Activated T-cell treated with anti-CD3 and anti-CD28 coated beads, Interleukin-2, amount 50 U/mL, for 24 hours (primary cell): ENCODE measurements around the gene SEMA4D.
"Not testable (repeated sequence)": the region's sequence is repeated elsewhere in the genome, so short reads cannot be mapped to it uniquely, and the experiment has no call there.

Experiments used
- DNase-seq: peaks from one replicate; pipeline ENCODE4 v3.0.0-alpha.2; 2020
- H3K27ac Mint-ChIP-seq: 2 replicates; pipeline ENCODE4 v1.8.0; 2020; ENCODE audit warnings: mild to moderate bottlenecking, mixed read lengths
- H3K27me3 Mint-ChIP-seq: 2 replicates; pipeline ENCODE4 v1.8.0; 2020; ENCODE audit warnings: mixed read lengths
- H3K36me3 Mint-ChIP-seq: 2 replicates; pipeline ENCODE4 v1.8.0; 2020; ENCODE audit warnings: low read depth, mixed read lengths
- H3K4me1 Mint-ChIP-seq: 2 replicates; pipeline ENCODE4 v1.8.0; 2020; ENCODE audit warnings: low read depth, mixed read lengths
- H3K4me3 Mint-ChIP-seq: 2 replicates; pipeline ENCODE4 v1.8.0; 2020; ENCODE audit warnings: mild to moderate bottlenecking, moderate library complexity, mixed read lengths
- H3K9me3 Mint-ChIP-seq: 2 replicates; pipeline ENCODE4 v1.8.0; 2020; ENCODE audit warnings: mixed read lengths

Gene SEMA4D

DNA sequence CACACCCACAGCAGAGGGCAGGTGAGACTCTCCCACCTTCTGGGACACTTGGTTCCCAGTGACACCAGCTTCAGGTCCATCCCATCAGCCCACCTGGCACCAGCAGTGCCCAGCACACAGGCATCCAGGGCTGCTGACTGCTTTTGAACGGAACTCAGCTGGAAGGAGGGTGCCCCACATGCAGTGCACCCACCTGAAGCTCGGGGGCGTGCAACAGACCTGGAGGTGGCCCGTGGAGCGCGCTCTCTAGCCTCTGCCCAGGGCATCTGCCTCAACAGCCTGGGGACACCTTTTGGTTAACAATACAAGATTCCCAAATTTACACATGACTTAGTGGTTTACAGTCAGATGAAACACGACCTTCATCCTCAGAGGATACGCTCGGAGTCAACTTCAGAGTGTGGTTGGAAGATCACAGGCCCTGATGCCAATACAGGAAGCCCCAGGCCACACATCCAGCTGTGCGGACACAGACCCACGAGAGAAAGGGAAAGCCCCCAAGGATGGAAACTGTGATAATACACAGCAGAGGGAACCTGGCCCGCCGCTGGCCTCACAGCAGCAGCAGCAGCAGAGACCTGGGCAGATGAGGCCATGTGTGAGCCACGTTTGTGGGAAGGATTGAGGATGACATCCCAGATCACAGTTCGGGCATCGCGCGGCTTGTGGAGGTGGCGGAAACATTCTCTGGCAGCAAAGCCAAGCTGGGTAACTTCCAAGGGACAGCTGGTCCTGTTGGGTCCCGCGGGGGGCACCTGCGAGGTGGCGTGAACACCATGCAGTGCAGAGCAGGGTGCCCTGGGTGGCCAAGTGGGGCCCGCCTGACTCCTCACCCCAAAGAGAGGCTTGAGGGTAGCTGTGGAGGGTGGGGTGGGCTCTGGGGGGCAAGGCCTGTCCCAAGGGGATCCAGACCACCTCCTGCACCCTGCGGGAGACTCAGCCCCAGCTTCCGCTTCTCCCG, 115.6 kb downstream of the SEMA4D start:
- peaks cover 99% of the 10 kb centered on the region for H3K36me3 Mint-ChIP-seq
- H3K9me3 Mint-ChIP-seq = no peaks in the 10 kb centered on the region
- no peaks in the 10 kb centered on the region for H3K27me3 Mint-ChIP-seq
- H3K4me3 Mint-ChIP-seq = no peak overlapping the region
- H3K4me1 Mint-ChIP-seq = peaks cover 74% of the 10 kb centered on the region
- DNase-seq = no peak
- H3K27ac Mint-ChIP-seq = peak overlapping the region; percentile 94

DNA sequence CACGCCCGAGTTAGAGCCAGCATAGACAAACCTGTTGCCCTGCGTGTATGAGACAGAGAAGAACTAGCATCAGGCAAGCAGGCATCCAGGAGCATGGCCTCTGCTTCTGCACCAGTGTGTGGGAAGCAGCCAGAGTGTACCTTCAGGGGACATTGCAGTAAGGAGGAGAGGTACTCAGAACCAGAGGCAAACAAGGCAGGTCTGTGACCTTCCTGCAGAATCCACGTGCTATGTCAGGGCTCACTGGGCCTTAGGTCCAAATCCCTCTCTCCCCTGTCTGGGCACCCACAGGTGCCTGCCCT, 116.7 kb downstream of the SEMA4D start:
- no peak for DNase-seq
- Mint-ChIP-seq H3K27ac (peak overlapping the region; percentile 94), H3K9me3 (no peaks in the 10 kb centered on the region), H3K36me3 (peaks cover 99% of the 10 kb centered on the region), H3K4me1 (peaks cover 79% of the 10 kb centered on the region), H3K27me3 (no peaks in the 10 kb centered on the region), H3K4me3 (no peak overlapping the region)

DNA sequence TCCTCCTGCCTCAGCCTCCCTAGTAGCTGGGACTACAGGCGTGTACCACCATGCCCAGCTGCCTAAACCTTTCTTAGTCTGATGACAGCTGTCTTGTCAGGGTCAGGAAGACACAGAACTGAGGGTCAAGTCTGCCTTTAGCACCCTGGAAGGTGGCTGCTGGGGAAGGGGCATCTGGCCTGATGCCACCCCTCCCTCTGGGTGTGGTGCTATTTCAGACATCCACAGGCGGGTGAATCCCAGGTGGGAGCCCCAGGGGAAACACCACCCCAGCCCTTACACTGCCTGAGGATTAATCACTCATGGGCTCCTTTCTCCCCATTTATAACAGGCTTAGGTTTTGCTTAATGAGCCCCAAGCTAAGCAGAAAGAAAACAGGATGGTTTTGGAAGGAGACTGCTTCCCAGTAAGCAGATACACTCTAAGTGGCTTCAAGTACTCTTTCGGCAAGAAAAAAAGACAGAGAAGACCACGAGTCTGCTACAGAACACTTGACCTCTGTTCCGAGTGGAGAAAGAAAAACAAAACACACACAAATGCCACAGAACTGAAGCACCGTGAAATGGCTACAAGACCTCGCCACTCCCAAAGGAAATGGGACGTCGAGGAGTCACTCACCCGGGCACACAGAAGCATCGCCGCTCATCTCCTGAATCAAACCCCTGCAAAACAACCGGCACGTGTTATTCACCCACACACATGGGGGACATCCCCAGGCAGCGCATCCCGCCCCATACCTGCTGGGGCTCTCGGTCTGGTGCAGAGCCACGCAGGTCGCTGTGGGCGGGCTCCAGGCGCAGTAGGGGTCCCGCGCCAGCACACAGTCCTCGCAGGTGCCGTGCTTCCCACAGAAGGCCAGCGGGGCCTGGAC, 117.2 kb downstream of the SEMA4D start:
- H3K4me3 Mint-ChIP-seq = no peak overlapping the region
- H3K9me3 Mint-ChIP-seq = no peaks in the 10 kb centered on the region
- H3K4me1 Mint-ChIP-seq = peaks cover 79% of the 10 kb centered on the region
- no peaks in the 10 kb centered on the region for H3K27me3 Mint-ChIP-seq
- DNase-seq = no peak
- peak overlapping the region; percentile 94 for H3K27ac Mint-ChIP-seq
- peaks cover 99% of the 10 kb centered on the region for H3K36me3 Mint-ChIP-seq

DNA sequence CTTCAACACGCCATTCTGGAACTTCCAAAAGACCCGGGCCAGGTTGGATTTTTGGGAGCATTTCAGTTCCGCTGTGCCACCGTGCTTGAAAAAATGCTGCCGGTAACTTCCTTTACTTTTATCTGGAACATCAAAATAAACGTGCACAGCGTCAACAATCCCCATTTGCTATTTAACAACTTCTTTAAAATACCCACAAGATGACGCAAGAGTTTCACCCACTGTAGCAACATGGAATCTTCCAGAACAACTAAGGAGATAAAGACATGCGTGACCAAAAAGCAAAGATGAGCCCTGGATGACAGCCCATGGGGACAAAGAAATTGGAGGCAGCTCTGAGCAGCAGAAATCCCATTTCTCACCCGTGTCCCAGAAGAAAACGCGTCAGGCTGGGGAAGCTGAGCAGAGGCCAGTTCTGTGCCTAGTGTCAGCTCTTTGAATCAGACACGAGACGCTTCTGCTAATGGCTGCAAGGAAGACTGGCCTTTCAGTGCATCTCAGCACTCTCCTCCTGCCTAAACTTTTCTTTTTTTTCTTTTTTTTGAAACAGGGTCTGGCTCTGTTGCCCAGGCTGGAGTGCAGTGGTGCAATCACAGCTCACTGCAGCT, 118.3 kb downstream of the SEMA4D start:
- no peaks in the 10 kb centered on the region for H3K9me3 Mint-ChIP-seq
- peaks cover 82% of the 10 kb centered on the region for H3K4me1 Mint-ChIP-seq
- H3K27ac Mint-ChIP-seq = peak overlapping the region; percentile 94
- no peak for DNase-seq
- no peak overlapping the region for H3K4me3 Mint-ChIP-seq
- H3K27me3 Mint-ChIP-seq = no peaks in the 10 kb centered on the region
- H3K36me3 Mint-ChIP-seq = peaks cover 97% of the 10 kb centered on the region

DNA sequence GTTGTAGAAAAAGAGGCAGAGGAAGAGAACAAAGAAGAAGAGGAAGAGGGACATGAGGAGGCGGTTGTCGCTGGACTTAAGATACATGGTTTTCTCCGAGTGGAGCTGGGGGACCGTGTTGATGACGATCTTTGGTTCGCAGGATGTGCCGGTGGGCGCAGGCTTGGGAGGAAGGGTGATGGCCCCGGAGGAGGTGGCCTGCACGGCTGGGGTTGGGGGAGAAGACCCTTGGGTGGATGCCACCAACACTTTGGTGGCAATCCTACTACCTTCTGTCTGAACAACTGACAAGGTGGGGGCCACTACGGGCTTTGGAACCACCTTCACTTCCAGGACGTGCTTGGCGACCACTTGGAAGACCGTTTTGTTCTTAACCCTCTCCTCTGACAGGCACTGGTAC, 118.9 kb downstream of the SEMA4D start:
- H3K4me3 Mint-ChIP-seq = no peak overlapping the region
- no peaks in the 10 kb centered on the region for H3K9me3 Mint-ChIP-seq
- H3K4me1 Mint-ChIP-seq = peaks cover 80% of the 10 kb centered on the region
- H3K27me3 Mint-ChIP-seq = no peaks in the 10 kb centered on the region
- DNase-seq = no peak
- H3K36me3 Mint-ChIP-seq = peaks cover 91% of the 10 kb centered on the region
- peak overlapping the region; percentile 94 for H3K27ac Mint-ChIP-seq

DNA sequence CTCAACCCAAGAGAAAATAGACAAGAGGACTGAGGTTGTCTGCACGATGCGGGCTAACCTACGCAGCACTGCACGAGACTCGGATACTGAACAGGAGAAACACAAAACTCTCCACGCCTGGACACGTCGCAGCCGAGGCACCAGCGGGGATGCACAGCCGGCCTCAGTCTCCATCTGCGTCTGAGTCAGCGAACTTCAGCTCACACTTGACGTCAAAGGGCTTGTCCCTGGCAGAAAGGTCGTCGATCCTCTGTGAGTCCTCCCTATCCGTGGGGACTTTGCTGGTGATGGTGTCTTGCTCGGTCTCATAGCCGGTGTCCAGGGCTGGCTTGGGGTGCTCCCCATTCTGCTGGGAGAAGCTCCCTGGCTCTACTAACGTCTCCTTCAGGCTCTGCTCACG, 119.4 kb downstream of the SEMA4D start:
- DNase-seq = no peak
- Mint-ChIP-seq H3K4me1 (peaks cover 78% of the 10 kb centered on the region), H3K27ac (peak overlapping the region; percentile 94), H3K9me3 (no peaks in the 10 kb centered on the region), H3K27me3 (no peaks in the 10 kb centered on the region), H3K4me3 (no peak overlapping the region), H3K36me3 (peaks cover 87% of the 10 kb centered on the region)

DNA sequence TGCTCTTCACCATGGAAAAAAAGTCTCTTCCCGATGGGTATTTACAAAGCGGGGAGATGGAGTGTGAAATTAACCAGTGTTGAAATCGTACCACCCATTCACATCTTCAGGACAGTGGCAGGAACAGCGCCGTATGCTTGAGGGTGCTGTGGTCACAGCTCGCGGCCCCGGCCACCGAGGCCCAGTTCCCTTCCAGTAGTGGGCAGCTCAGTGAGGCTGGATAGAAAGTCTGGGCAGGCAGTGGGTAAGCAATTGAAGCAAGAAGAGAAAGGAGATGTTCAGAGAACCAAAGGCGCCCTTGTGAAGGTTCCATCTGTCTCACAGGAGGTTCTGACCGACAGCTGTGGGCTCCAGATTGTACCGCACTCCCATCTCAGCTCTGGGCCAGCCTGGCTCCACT, 120.5 kb downstream of the SEMA4D start:
- no peak for DNase-seq
- H3K9me3 Mint-ChIP-seq = no peaks in the 10 kb centered on the region
- peak overlapping the region; percentile 94 for H3K27ac Mint-ChIP-seq
- no peak overlapping the region for H3K4me3 Mint-ChIP-seq
- H3K36me3 Mint-ChIP-seq = peaks cover 77% of the 10 kb centered on the region
- H3K27me3 Mint-ChIP-seq = no peaks in the 10 kb centered on the region
- peaks cover 73% of the 10 kb centered on the region for H3K4me1 Mint-ChIP-seq

DNA sequence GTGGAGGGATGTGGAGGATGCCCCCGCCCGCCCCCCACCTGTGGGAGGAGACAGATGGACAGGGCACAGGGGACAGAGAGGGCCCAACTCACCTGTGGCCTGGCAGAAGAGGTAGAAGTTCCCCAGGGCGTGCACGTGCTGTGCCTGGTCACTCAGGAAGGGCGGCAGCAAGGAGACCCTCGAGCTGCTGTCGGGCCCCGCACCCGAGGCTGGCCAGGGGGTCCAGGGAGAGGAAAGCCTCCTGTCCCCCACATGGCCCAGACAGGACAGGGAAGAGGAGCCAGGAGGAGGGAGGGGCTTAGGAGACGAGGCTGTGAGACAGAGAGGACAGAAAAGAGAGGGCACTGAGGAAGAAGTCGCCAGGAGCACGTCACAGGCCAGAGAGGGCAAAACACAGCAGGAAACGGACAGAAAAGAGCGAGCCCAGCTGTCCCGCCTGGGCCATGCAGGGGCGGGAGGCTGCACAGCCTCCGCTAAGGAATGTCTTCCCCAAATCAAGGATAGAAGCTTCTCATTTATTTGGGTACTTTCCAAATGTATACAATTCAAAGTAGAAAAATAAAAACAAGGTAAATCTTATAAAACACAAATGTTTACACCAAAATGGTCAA, 121.1 kb downstream of the SEMA4D start:
- no peaks in the 10 kb centered on the region for H3K9me3 Mint-ChIP-seq
- no peaks in the 10 kb centered on the region for H3K27me3 Mint-ChIP-seq
- H3K27ac Mint-ChIP-seq = peak overlapping the region; percentile 94
- no peak overlapping the region for H3K4me3 Mint-ChIP-seq
- peaks cover 67% of the 10 kb centered on the region for H3K4me1 Mint-ChIP-seq
- peaks cover 72% of the 10 kb centered on the region for H3K36me3 Mint-ChIP-seq
- no peak for DNase-seq

DNA sequence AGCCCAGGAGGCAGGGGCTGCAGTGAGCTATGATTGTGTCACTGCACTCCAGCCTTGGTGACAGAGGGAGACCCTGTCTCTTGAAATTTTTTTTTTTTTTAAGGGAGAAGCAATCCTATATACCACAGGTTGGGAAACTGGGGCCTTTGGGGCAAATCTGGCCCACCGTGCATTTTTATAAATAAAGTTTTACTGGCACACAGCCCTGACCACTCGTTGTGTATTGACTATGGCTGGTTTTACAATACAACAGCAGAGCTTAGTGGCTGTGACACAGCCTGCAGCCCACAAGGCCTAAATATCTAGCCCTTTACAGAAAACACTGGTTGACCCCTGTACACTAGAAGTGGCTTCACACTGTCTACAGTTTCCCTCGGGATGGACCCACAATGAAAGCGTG, 121.6 kb downstream of the SEMA4D start:
- peaks cover 62% of the 10 kb centered on the region for H3K4me1 Mint-ChIP-seq
- no peak overlapping the region for H3K4me3 Mint-ChIP-seq
- peaks cover 66% of the 10 kb centered on the region for H3K36me3 Mint-ChIP-seq
- H3K27me3 Mint-ChIP-seq = no peaks in the 10 kb centered on the region
- DNase-seq = no peak
- H3K27ac Mint-ChIP-seq = peak overlapping the region; percentile 94
- no peaks in the 10 kb centered on the region for H3K9me3 Mint-ChIP-seq

DNA sequence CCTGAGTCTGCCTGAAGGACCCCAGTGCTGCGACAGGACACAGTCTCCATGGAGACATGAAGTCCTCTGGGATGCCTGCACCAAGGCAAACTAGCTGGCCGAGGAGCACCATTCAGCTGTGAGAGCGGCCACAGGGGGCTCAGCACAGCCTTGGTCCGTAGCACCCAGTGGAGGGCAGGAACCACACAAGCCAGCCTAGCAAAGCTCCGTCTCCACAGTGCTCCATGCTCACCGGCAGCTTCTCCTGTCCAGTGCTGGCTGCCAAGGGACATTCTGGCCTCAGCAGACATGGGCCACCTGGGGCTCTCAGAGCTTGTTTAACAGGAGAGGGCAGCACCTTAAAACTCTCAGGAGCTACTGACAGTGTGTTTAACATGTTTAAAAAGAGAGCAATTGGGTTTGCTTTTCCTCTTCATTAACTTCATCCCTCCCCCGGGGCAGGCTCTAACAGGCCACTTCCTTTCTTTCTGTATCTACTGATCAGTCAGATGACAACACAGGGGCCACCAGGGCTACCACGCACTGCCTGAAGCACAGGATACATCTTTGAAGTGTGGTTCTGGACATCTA, 122.6 kb downstream of the SEMA4D start:
- no peak overlapping the region for H3K4me3 Mint-ChIP-seq
- peak overlapping the region; percentile 94 for H3K27ac Mint-ChIP-seq
- H3K4me1 Mint-ChIP-seq = peaks cover 52% of the 10 kb centered on the region
- DNase-seq = no peak
- no peaks in the 10 kb centered on the region for H3K9me3 Mint-ChIP-seq
- peaks cover 56% of the 10 kb centered on the region for H3K36me3 Mint-ChIP-seq
- no peaks in the 10 kb centered on the region for H3K27me3 Mint-ChIP-seq

DNA sequence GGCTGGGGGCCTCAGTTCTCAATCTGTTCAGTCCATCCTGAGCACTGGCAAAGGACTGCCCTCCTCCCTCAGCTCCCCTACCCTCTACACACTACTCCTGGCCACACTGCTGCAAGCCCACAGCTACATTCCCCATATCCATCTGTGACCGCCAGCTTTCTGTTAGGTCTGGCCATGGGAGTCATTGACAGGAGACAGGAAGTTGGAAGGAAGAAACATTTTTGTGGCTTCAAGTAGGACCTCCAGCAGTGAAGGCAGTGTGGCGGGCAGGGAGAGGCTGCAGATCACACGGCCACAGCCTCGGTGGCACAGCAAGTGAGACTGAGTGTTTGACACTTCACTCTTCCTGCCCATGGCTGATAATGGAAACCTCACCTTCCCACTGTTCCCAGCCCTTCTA, 123.7 kb downstream of the SEMA4D start:
- no peaks in the 10 kb centered on the region for H3K27me3 Mint-ChIP-seq
- peak overlapping the region; percentile 94 for H3K27ac Mint-ChIP-seq
- peaks cover 42% of the 10 kb centered on the region for H3K4me1 Mint-ChIP-seq
- no peak overlapping the region for H3K4me3 Mint-ChIP-seq
- DNase-seq = no peak
- no peaks in the 10 kb centered on the region for H3K9me3 Mint-ChIP-seq
- H3K36me3 Mint-ChIP-seq = peaks cover 45% of the 10 kb centered on the region

DNA sequence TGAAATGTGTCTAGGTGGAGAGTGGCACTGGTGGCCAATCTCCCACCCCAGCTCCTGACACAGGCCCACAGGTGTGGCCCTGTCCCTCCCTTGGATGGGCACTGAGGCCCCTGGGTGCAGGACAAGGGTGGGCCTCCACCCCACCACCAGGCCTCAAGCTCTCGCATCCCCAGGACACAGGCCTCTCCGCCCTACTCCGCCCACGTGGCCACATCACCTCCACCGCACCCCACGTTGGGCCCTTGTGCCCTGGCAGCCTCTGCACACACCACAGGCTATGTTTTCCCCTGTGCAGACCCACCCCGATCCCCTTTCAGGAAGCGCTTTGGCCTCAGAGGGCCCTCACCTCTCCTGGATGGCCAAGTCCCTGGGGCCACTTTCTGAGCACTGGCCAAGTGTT, 124.9 kb downstream of the SEMA4D start:
- DNase-seq = no peak
- Mint-ChIP-seq H3K36me3 (peaks cover 33% of the 10 kb centered on the region), H3K27me3 (no peaks in the 10 kb centered on the region), H3K4me3 (no peak overlapping the region), H3K27ac (peak overlapping the region; percentile 94), H3K4me1 (peaks cover 41% of the 10 kb centered on the region), H3K9me3 (no peaks in the 10 kb centered on the region)

DNA sequence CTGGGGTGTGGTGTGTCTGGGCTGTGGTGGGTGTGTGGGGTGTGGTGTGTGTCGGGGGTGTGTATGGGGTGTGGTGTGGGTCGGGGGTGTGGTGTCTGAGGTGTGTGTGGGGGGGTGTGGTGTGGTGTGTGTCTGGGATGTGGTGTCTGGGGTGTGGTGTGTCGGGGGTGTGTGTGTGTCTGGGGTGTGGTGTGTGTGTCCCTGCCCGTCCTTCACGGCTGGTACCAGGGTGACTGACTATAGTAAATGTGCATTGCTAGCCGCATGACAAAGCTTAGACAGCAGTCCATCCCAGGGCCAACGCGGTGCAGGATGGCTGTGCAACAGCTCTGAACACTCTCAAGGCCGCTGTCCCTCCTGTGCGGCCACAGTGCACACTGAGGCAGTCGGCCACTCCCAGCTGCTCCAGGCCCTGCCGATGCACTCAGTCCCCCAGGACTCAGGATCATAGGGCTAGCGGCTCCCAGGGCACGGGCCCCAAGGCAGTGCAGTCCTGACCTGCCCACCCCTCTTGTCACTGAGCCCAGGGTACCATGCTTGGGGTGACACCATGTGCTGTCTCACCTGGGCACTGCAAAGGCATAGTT, 125.6 kb downstream of the SEMA4D start:
- Mint-ChIP-seq H3K36me3 (peaks cover 26% of the 10 kb centered on the region), H3K4me1 (peaks cover 38% of the 10 kb centered on the region), H3K9me3 (no peaks in the 10 kb centered on the region), H3K27ac (peak overlapping the region; percentile 94), H3K4me3 (no peak overlapping the region), H3K27me3 (no peaks in the 10 kb centered on the region)
- no peak for DNase-seq

DNA sequence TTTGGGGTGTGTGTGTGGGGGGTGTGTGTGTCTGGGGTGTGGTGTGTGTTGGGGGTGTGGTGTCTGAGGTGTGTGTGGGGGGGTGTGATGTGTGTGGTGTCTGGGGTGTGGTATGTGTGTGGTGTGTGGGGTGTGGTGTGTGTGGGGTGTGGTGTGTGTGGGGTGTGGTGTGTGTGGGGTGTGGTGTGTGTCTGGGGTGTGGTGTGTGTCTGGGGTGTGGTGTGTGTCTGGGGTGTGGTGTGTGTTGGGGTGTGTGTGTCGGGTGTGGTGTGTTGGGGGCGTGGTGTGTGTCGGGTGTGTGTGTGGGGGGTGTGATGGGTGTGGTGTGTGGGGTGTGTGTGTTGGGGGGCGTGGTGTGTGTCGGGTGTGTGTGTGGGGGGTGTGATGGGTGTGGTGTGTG, 126.1 kb downstream of the SEMA4D start:
- H3K4me3 Mint-ChIP-seq, DNase-seq, H3K27ac Mint-ChIP-seq, H3K9me3 Mint-ChIP-seq, H3K27me3 Mint-ChIP-seq: not testable (repeated sequence)
- Mint-ChIP-seq H3K36me3 (peaks cover 21% of the 10 kb centered on the region), H3K4me1 (peaks cover 36% of the 10 kb centered on the region)
